IMR-90 (cell line): Measurements from ENCODE around the gene GH1. TPM values are rescaled to one million over a fixed set of nuclear protein-coding genes. Genes with fewer than 3 reads are reported as not detected.

ENCODE experiments used
- ATAC-seq: fragments of 200-7000 bp; cut with Tn5 transposase; 2 replicates; pipeline ENCODE4 v1.9.1; 2020; ENCODE audit warnings: low read depth, mild to moderate bottlenecking, moderate library complexity
- BruUV-seq: library from RNA; stranded (reverse); fragments of 400-500 nt; replicated peaks from 2 replicates; lab custom pipeline; 2021; lab: Mats Ljungman, UMichigan
- CTCF ChIA-PET: fragments of 300-600 bp; formaldehyde crosslinking; extraction: SDS; loops from one replicate; lab custom pipeline; 2021; ENCODE audit warnings: antibody characterized with exemption; lab: Yijun Ruan, JAX
- POLR2A ChIA-PET: fragments of 300-600 bp; sonication (Branson Sonifier 250); formaldehyde crosslinking; loops from one replicate; lab custom pipeline; 2022; ENCODE audit warnings: antibody characterized with exemption; ENCODE audit not compliant: unreplicated experiment; lab: Charles Lee
- DNase-seq: peaks from one replicate; pipeline ENCODE4 v3.0.0; 2013
- H2AFZ ChIP-seq: replicated peaks from 2 replicates; pipeline ENCODE3; 2013; ENCODE audit warnings: low read length, mild to moderate bottlenecking; ENCODE audit not compliant: poor library complexity
- H2AK5ac ChIP-seq: 2 replicates; pipeline ENCODE4 v1.6.1; 2013; ENCODE audit warnings: low read depth, low read length, inconsistent platforms
- H2AK9ac ChIP-seq: replicated peaks from 2 replicates; pipeline ENCODE3; 2013; ENCODE audit warnings: mild to moderate bottlenecking, low read depth, low read length, moderate library complexity; ENCODE audit not compliant: poor library complexity
- H2BK120ac ChIP-seq: 2 replicates; pipeline ENCODE4 v1.6.1; 2013; ENCODE audit warnings: low read depth, low read length, inconsistent platforms
- H2BK15ac ChIP-seq: 3 replicates; pipeline ENCODE4 v1.6.1; 2013; ENCODE audit warnings: low read depth, low read length, inconsistent platforms
- H2BK20ac ChIP-seq: 2 replicates; pipeline ENCODE4 v1.6.1; 2013; ENCODE audit warnings: low read depth, mild to moderate bottlenecking, inconsistent platforms, low read length, moderate library complexity
- H2BK5ac ChIP-seq: 2 replicates; pipeline ENCODE4 v1.6.1; 2013; ENCODE audit warnings: mild to moderate bottlenecking, low read depth, low read length, inconsistent platforms; ENCODE audit not compliant: poor library complexity, severe bottlenecking
- H3K14ac ChIP-seq: replicated peaks from 2 replicates; pipeline ENCODE4 v1.6.1; 2013; ENCODE audit warnings: low read depth, low read length, inconsistent platforms
- H3K18ac ChIP-seq: 2 replicates; pipeline ENCODE4 v1.6.1; 2013; ENCODE audit warnings: low read depth, low read length, control low read depth
- H3K23ac ChIP-seq: 2 replicates; pipeline ENCODE4 v1.6.1; 2013; ENCODE audit warnings: low read depth, low read length, inconsistent platforms
- H3K27ac ChIP-seq: 2 replicates; pipeline ENCODE4 v1.5.1; 2013; ENCODE audit warnings: mild to moderate bottlenecking, control low read depth, low read length; ENCODE audit not compliant: insufficient read depth
- H3K27me3 ChIP-seq: 2 replicates; pipeline ENCODE4 v1.6.1; 2013; ENCODE audit warnings: low read length; ENCODE audit not compliant: control insufficient read depth, insufficient read depth
- H3K36me3 ChIP-seq: 2 replicates; pipeline ENCODE4 v1.6.1; 2013; ENCODE audit warnings: low read length, mixed read lengths; ENCODE audit not compliant: control insufficient read depth, insufficient read depth
- H3K4ac ChIP-seq: 2 replicates; pipeline ENCODE4 v1.6.1; 2013; ENCODE audit warnings: low read depth, low read length, inconsistent platforms
- H3K4me1 ChIP-seq: 2 replicates; pipeline ENCODE4 v1.6.1; 2013; ENCODE audit warnings: low read length, mixed read lengths; ENCODE audit not compliant: control insufficient read depth, insufficient read depth
- H3K4me2 ChIP-seq: 2 replicates; pipeline ENCODE4 v1.6.1; 2013; ENCODE audit warnings: low read depth, mild to moderate bottlenecking, control low read depth, low read length, moderate library complexity
- H3K4me3 ChIP-seq: 2 replicates; pipeline ENCODE4 v1.5.1; 2013; ENCODE audit warnings: low read depth, mild to moderate bottlenecking, control low read depth, low read length, moderate library complexity; ENCODE audit not compliant: insufficient read depth
- H3K56ac ChIP-seq: 2 replicates; pipeline ENCODE4 v1.6.1; 2013; ENCODE audit warnings: low read length, inconsistent platforms; ENCODE audit not compliant: insufficient read depth; ENCODE audit errors: extremely low read depth
- H3K79me1 ChIP-seq, 2 experiments: 2 replicates each; pipeline ENCODE4 v1.6.1; 2013; ENCODE audit warnings: low read length in 2 of 2, inconsistent platforms in 1 of 2, low read depth in 1 of 2
- H3K9ac ChIP-seq: 2 replicates; pipeline ENCODE4 v1.6.1; 2013; ENCODE audit warnings: low read depth, low read length, control low read depth
- H3K9me1 ChIP-seq: 2 replicates; pipeline ENCODE4 v1.6.1; 2013; ENCODE audit warnings: low read length, inconsistent platforms; ENCODE audit not compliant: insufficient read depth
- H3K9me3 ChIP-seq: 2 replicates; pipeline ENCODE4 v1.6.1; 2013; ENCODE audit warnings: low read length; ENCODE audit not compliant: control insufficient read depth, insufficient read depth
- H4K20me1 ChIP-seq: 2 replicates; pipeline ENCODE4 v1.6.1; 2013; ENCODE audit warnings: low read length, inconsistent platforms; ENCODE audit not compliant: insufficient read depth
- H4K5ac ChIP-seq: 2 replicates; pipeline ENCODE4 v1.6.1; 2013; ENCODE audit warnings: mild to moderate bottlenecking, low read depth, low read length, control low read depth
- H4K8ac ChIP-seq, 2 experiments: 2 replicates each; pipeline ENCODE4 v1.6.1; 2013; ENCODE audit warnings: low read depth in 2 of 2, low read length in 2 of 2, control low read depth in 1 of 2, inconsistent platforms in 1 of 2
- H4K91ac ChIP-seq: 2 replicates; pipeline ENCODE4 v1.6.1; 2013; ENCODE audit warnings: low read depth, low read length, inconsistent platforms; ENCODE audit not compliant: insufficient read depth
- BHLHE40 ChIP-seq: fragments of 150-350 bp; IDR thresholded peaks from 2 replicates; pipeline ENCODE4 v1.6.1; 2016; ENCODE audit warnings: mild to moderate bottlenecking, low read depth, low read length
- CEBPB ChIP-seq: IDR thresholded peaks from 2 replicates; pipeline ENCODE4 v1.6.1; 2012; ENCODE audit warnings: low read depth, low read length, improper control_type of control experiment
- CHD1 ChIP-seq: IDR thresholded peaks from 2 replicates; pipeline ENCODE4 v1.6.1; 2012; ENCODE audit warnings: low read depth, low read length, improper control_type of control experiment
- FOS ChIP-seq: fragments of 150-350 bp; IDR thresholded peaks from 2 replicates; pipeline ENCODE4 v1.6.1; 2016; ENCODE audit warnings: low read depth, low read length
- MAFK ChIP-seq: IDR thresholded peaks from 2 replicates; pipeline ENCODE4 v1.6.1; 2012; ENCODE audit warnings: low read depth, low read length, improper control_type of control experiment
- MAZ ChIP-seq: IDR thresholded peaks from 2 replicates; pipeline ENCODE4 v1.6.1; 2012; ENCODE audit warnings: low read depth, mild to moderate bottlenecking, low read length, improper control_type of control experiment, moderate library complexity, borderline replicate concordance
- MXI1 ChIP-seq: IDR thresholded peaks from 2 replicates; pipeline ENCODE4 v1.6.1; 2012; ENCODE audit warnings: low read depth, mild to moderate bottlenecking, low read length, moderate library complexity, borderline replicate concordance
- NFE2L2 ChIP-seq: fragments of 150-350 bp; IDR thresholded peaks from 2 replicates; pipeline ENCODE4 v1.6.1; 2016; ENCODE audit warnings: low read depth, mild to moderate bottlenecking, low read length
- POLR2A ChIP-seq: IDR thresholded peaks from 2 replicates; pipeline ENCODE4 v1.6.1; 2012; ENCODE audit warnings: mild to moderate bottlenecking, low read depth, low read length
- RAD21 ChIP-seq: IDR thresholded peaks from 2 replicates; pipeline ENCODE4 v1.6.1; 2012; ENCODE audit warnings: low read length, improper control_type of control experiment
- RCOR1 ChIP-seq: IDR thresholded peaks from 2 replicates; pipeline ENCODE4 v1.6.1; 2012; ENCODE audit warnings: mild to moderate bottlenecking, low read length, improper control_type of control experiment; ENCODE audit not compliant: insufficient replicate concordance
- RFX5 ChIP-seq: IDR thresholded peaks from 2 replicates; pipeline ENCODE4 v1.8.0; 2012; ENCODE audit warnings: low read depth, mild to moderate bottlenecking, low read length, moderate library complexity
- SMC3 ChIP-seq: fragments of 150-350 bp; IDR thresholded peaks from 2 replicates; pipeline ENCODE4 v1.6.1; 2016; ENCODE audit warnings: low read depth, mild to moderate bottlenecking, antibody characterized with exemption, low read length, moderate library complexity
- USF2 ChIP-seq: fragments of 150-350 bp; IDR thresholded peaks from 2 replicates; pipeline ENCODE4 v1.6.1; 2017; ENCODE audit warnings: mild to moderate bottlenecking, antibody characterized with exemption, low read length, low read depth
- WGBS, 2 experiments: methylation state at CpG; one replicate each; pipeline versions ENCODE4 v1.1.5 to v1.1.7; 2013; ENCODE audit warnings: missing lambda C conversion rate in 2 of 2; ENCODE audit not compliant: insufficient read length in 1 of 2; ENCODE audit errors: extremely low coverage in 2 of 2; 5-methylcytosine and 5-hydroxymethylcytosine counted together
- dilution Hi-C: fragments of 300-500 bp; cut with HindIII; formaldehyde crosslinking; loops from one replicate; pipeline ENCODE4 v1.14.3; 2018; ENCODE audit warnings: low sequenced_read_pairs; ENCODE audit not compliant: unreplicated experiment
- in situ Hi-C: fragments of 300-500 bp; cut with MboI; formaldehyde crosslinking; loops from 3 replicates; pipeline ENCODE4 v1.14.3; 2019; ENCODE audit warnings: low sequenced_read_pairs, inconsistent platforms, mixed read lengths
- intact Hi-C: fragments of 100-400 bp; cut with micrococcal nuclease; formaldehyde crosslinking; loops from 2 replicates; pipeline ENCODE4 v1.10.0; 2022
- polyA plus RNA-seq, 3 experiments: library from polyadenylated mRNA; depleted of rRNA; stranded (reverse); fragments of >200 nt; gene quantifications; 2 replicates each; pipeline ENCODE4 v1.2.3, GENCODE V29; 2012; ENCODE audit warnings: low replicate concordance in 1 of 3
- total RNA-seq: library from RNA; depleted of rRNA; stranded (reverse); fragments of >200 nt; gene quantifications from 2 replicates; pipeline ENCODE4 v1.2.3, GENCODE V29; 2012
- TF ChIP-seq, protein P1 (sequence below): conservative IDR thresholded peaks from 2 replicates; pipeline ENCODE4 v1.5.1; 2012; ENCODE audit warnings: mild to moderate bottlenecking, low read depth, low read length, improper control_type of control experiment
- TF ChIP-seq, protein P2 (sequence below): fragments of 150-350 bp; IDR thresholded peaks from 2 replicates; pipeline ENCODE4 v1.6.1; 2016; ENCODE audit warnings: low read depth, mild to moderate bottlenecking, low read length, moderate library complexity, borderline replicate concordance

The GH1 gene
- total and polyA plus RNA-seq, 2 of the 4 experiments (the other 2 are of a cell fraction), result not detected

GRCh38 chr17:63945784-63946439, 27.3 kb upstream of the GH1 start:
- H3K27me3 ChIP-seq, result peaks cover 12% of the 10 kb centered on the region
- H2AK9ac ChIP-seq, result no peak overlapping the region
- H4K20me1 ChIP-seq, result no peaks in the 10 kb centered on the region
- no peak overlapping the region for H4K5ac ChIP-seq
- no peak overlapping the region for H2BK15ac ChIP-seq
- ATAC-seq, result no peak
- H3K4me2 ChIP-seq, result no peak overlapping the region
- ChIA-PET CTCF (interaction anchor here (0.5 to 2.2 kb wide), 10 partner anchors 9 to 51 kb away, joined by 3 to 9 read pairs (median 3); partner anchors contain the start of gene GH1), POLR2A (no interaction called here)
- H2BK120ac ChIP-seq, result no peak overlapping the region
- WGBS, 2 experiments, result 40% methylated on average over 1 of the region's 6 CpGs; no CpG with 5 or more reads in 1 of the 2 experiments
- H3K36me3 ChIP-seq, result no peaks in the 10 kb centered on the region
- no peak overlapping the region for H3K23ac ChIP-seq
- H3K56ac ChIP-seq, result no peak overlapping the region
- intact Hi-C loops, result loop anchor here (1.0 kb wide), 1 partner anchor 27 kb away; no protein-coding TSS in a partner anchor
- H3K4ac ChIP-seq, result no peak overlapping the region
- TF ChIP-seq RFX5, result no peak
- TF ChIP-seq CEBPB, result no peak
- TF ChIP-seq MAFK, result no peak
- TF ChIP-seq CHD1, result no peak
- no peak for TF ChIP-seq MAZ
- TF ChIP-seq RAD21, result no peak
- TF ChIP-seq POLR2A, result no peak
- no peak for TF ChIP-seq NFE2L2
- TF ChIP-seq, protein P1, sequence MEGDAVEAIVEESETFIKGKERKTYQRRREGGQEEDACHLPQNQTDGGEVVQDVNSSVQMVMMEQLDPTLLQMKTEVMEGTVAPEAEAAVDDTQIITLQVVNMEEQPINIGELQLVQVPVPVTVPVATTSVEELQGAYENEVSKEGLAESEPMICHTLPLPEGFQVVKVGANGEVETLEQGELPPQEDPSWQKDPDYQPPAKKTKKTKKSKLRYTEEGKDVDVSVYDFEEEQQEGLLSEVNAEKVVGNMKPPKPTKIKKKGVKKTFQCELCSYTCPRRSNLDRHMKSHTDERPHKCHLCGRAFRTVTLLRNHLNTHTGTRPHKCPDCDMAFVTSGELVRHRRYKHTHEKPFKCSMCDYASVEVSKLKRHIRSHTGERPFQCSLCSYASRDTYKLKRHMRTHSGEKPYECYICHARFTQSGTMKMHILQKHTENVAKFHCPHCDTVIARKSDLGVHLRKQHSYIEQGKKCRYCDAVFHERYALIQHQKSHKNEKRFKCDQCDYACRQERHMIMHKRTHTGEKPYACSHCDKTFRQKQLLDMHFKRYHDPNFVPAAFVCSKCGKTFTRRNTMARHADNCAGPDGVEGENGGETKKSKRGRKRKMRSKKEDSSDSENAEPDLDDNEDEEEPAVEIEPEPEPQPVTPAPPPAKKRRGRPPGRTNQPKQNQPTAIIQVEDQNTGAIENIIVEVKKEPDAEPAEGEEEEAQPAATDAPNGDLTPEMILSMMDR, result no peak
- TF ChIP-seq BHLHE40, result no peak
- TF ChIP-seq, protein P2, sequence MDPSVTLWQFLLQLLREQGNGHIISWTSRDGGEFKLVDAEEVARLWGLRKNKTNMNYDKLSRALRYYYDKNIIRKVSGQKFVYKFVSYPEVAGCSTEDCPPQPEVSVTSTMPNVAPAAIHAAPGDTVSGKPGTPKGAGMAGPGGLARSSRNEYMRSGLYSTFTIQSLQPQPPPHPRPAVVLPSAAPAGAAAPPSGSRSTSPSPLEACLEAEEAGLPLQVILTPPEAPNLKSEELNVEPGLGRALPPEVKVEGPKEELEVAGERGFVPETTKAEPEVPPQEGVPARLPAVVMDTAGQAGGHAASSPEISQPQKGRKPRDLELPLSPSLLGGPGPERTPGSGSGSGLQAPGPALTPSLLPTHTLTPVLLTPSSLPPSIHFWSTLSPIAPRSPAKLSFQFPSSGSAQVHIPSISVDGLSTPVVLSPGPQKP, result no peak
- no peak for TF ChIP-seq SMC3
- TF ChIP-seq USF2, result no peak
- TF ChIP-seq FOS, result no peak
- TF ChIP-seq MXI1, result no peak
- no peak for TF ChIP-seq RCOR1
- no peak overlapping the region for H2BK20ac ChIP-seq
- no peak overlapping the region for H2AFZ ChIP-seq
- H3K18ac ChIP-seq, result no peak overlapping the region
- DNase-seq, result no peak
- H4K91ac ChIP-seq, result no peak overlapping the region
- H3K9ac ChIP-seq, result no peak overlapping the region
- H3K27ac ChIP-seq, result no peak overlapping the region
- H3K79me1 ChIP-seq, result no peaks in the 10 kb centered on the region
- H3K9me1 ChIP-seq, result no peaks in the 10 kb centered on the region
- H2AK5ac ChIP-seq, result no peak overlapping the region
- no peak overlapping the region for H3K4me3 ChIP-seq
- no peak overlapping the region for H3K14ac ChIP-seq
- H2BK5ac ChIP-seq, result no peak overlapping the region
- in situ Hi-C loops, result no loop called here
- H4K8ac ChIP-seq, result no peak overlapping the region
- H3K9me3 ChIP-seq, result no peaks in the 10 kb centered on the region; the same call in 1 of the 2 replicates
- BruUV-seq, result no TSS peak
- no peaks in the 10 kb centered on the region for H3K4me1 ChIP-seq
- dilution Hi-C loops, result no loop called here
